Stomach (tissue), 4 donors: Measurements from ENCODE around the gene DET1.

Experiments used
- EP300 ChIP-seq: sonication (generic); formaldehyde crosslinking; IDR thresholded peaks from one replicate; pipeline ENCODE4 v1.6.1; 2017; ENCODE audit warnings: antibody characterized with exemption
- TF ChIP-seq, protein P1 (sequence below), 7 experiments: fragments of 450-650 bp in 4 of 7; fragments of 200-600 bp in 3 of 7; sonication (generic) in 3 of 7; IDR thresholded peaks; one replicate each; pipeline ENCODE4 v1.5.1; 2016 to 2019; ENCODE audit warnings: antibody characterized with exemption in 7 of 7, control low read depth in 2 of 7, mild to moderate bottlenecking in 1 of 7

DNA sequence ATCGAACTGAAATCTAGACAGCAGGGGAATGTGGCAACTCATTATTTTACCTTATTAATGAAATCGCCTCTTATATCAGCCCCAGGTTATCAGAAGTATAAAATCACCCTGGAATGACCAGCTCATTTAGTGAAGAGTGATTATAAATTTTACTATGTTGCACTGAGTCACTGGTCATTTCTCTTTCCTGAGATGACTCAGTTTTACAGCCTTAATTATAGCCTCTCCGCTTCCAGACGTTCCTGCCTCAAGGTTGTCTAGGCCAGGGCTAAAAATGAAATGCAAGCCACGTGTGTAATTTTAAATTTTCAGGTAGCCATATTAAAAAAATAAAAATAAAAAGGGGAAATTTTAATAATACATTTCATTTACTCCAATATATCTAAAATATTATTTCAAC lies 33.3 kb downstream of the DET1 start:
- TF ChIP-seq EP300, result no peak
- TF ChIP-seq, protein P1, sequence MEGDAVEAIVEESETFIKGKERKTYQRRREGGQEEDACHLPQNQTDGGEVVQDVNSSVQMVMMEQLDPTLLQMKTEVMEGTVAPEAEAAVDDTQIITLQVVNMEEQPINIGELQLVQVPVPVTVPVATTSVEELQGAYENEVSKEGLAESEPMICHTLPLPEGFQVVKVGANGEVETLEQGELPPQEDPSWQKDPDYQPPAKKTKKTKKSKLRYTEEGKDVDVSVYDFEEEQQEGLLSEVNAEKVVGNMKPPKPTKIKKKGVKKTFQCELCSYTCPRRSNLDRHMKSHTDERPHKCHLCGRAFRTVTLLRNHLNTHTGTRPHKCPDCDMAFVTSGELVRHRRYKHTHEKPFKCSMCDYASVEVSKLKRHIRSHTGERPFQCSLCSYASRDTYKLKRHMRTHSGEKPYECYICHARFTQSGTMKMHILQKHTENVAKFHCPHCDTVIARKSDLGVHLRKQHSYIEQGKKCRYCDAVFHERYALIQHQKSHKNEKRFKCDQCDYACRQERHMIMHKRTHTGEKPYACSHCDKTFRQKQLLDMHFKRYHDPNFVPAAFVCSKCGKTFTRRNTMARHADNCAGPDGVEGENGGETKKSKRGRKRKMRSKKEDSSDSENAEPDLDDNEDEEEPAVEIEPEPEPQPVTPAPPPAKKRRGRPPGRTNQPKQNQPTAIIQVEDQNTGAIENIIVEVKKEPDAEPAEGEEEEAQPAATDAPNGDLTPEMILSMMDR (IDR thresholded peaks at IDR 0.05), result no peak
